Erythroblast (primary cell): ENCODE data around the gene ULBP1.

ENCODE experiments used
- GATA1 ChIP-seq: IDR thresholded peaks from 2 replicates; pipeline ENCODE4 v1.6.1; 2011; ENCODE audit warnings: low read depth, mild to moderate bottlenecking, control low read depth, low read length, moderate library complexity
- POLR2A ChIP-seq: IDR thresholded peaks from 2 replicates; pipeline ENCODE4 v1.6.1; 2011; ENCODE audit warnings: mild to moderate bottlenecking, low read length

GRCh38 chr6:149933036-149933435, 30.7 kb upstream of the ULBP1 start:
- TF ChIP-seq POLR2A (no peak), GATA1 (no peak)
